Nephron (organoid): ENCODE measurements around the gene YBX1.
"Not testable (repeated sequence)": the region's sequence is repeated elsewhere in the genome, so short reads cannot be mapped to it uniquely, and the experiment has no call there.

Experiments used
- H3K27ac Mint-ChIP-seq, 3 experiments: 2 replicates each; pipeline ENCODE4 v1.8.0; 2020; ENCODE audit warnings: mixed read lengths in 3 of 3, mild to moderate bottlenecking in 2 of 3, moderate library complexity in 1 of 3
- H3K27me3 Mint-ChIP-seq: 2 replicates; pipeline ENCODE4 v1.8.0; 2021; ENCODE audit warnings: low read depth, mild to moderate bottlenecking, moderate library complexity, mixed read lengths
- H3K36me3 Mint-ChIP-seq: 2 replicates; pipeline ENCODE4 v1.8.0; 2020; ENCODE audit warnings: low read depth, mixed read lengths
- H3K4me1 Mint-ChIP-seq: 2 replicates; pipeline ENCODE4 v1.8.0; 2020; ENCODE audit warnings: mixed read lengths
- H3K4me3 Mint-ChIP-seq, 3 experiments: 2 replicates each; pipeline ENCODE4 v1.8.0; 2020; ENCODE audit warnings: mild to moderate bottlenecking in 3 of 3, mixed read lengths in 3 of 3, moderate library complexity in 2 of 3
- H3K9me3 Mint-ChIP-seq: 2 replicates; pipeline ENCODE4 v1.8.0; 2020; ENCODE audit warnings: mixed read lengths
- CTCF ChIP-seq, 3 experiments: fragments of 200-600 bp; sonication (generic); IDR thresholded peaks; one replicate each; pipeline ENCODE4 v1.5.0; 2021; ENCODE audit warnings: antibody characterized with exemption in 3 of 3; ENCODE audit not compliant: unreplicated experiment in 3 of 3

YBX1 gene

GRCh38 chr1:42723511-42723910 lies 41.3 kb downstream of the YBX1 start:
- Mint-ChIP-seq H3K36me3 (peaks cover 13% of the 10 kb centered on the region), H3K4me1 (no peaks in the 10 kb centered on the region), H3K27ac (no peak overlapping the region), H3K4me3 (no peak overlapping the region), H3K27me3 (peaks cover 4% of the 10 kb centered on the region), H3K9me3 (peaks cover 6% of the 10 kb centered on the region)
- TF ChIP-seq CTCF (IDR thresholded peaks at IDR 0.05; ENCODE audit: unreplicated experiment in 3 of 3), result no peak

- H3K27ac Mint-ChIP-seq, H3K9me3 Mint-ChIP-seq, H3K4me3 Mint-ChIP-seq, H3K36me3 Mint-ChIP-seq, H3K4me1 Mint-ChIP-seq, H3K27me3 Mint-ChIP-seq: not testable (repeated sequence)
Observed at GRCh38 chr1:42725820-42726219, 43.6 kb downstream of the YBX1 start.

GRCh38 chr1:42730002-42730401 lies 47.8 kb downstream of the YBX1 start:
- Mint-ChIP-seq H3K4me1 (no peaks in the 10 kb centered on the region), H3K27ac (no peak overlapping the region), H3K27me3 (peaks cover 3% of the 10 kb centered on the region), H3K4me3 (no peak overlapping the region), H3K36me3 (no peaks in the 10 kb centered on the region), H3K9me3 (no peaks in the 10 kb centered on the region)
- TF ChIP-seq CTCF (IDR thresholded peaks at IDR 0.05; ENCODE audit: unreplicated experiment in 3 of 3), result no peak

GRCh38 chr1:42730988-42731387 lies 48.8 kb downstream of the YBX1 start:
- no peak for TF ChIP-seq CTCF (IDR thresholded peaks at IDR 0.05; ENCODE audit: unreplicated experiment in 3 of 3)
- H3K4me1 Mint-ChIP-seq, result no peaks in the 10 kb centered on the region
- no peak overlapping the region for H3K27ac Mint-ChIP-seq
- no peaks in the 10 kb centered on the region for H3K36me3 Mint-ChIP-seq
- no peak overlapping the region for H3K4me3 Mint-ChIP-seq
- H3K27me3 Mint-ChIP-seq, result peaks cover 3% of the 10 kb centered on the region
- no peaks in the 10 kb centered on the region for H3K9me3 Mint-ChIP-seq

- Mint-ChIP-seq H3K27me3 (peaks cover 3% of the 10 kb centered on the region), H3K36me3 (no peaks in the 10 kb centered on the region), H3K9me3 (no peaks in the 10 kb centered on the region), H3K4me1 (no peaks in the 10 kb centered on the region), H3K27ac (peak overlapping the region in 1 of 3 experiments; percentile 4), H3K4me3 (no peak overlapping the region)
- TF ChIP-seq CTCF (IDR thresholded peaks at IDR 0.05; ENCODE audit: unreplicated experiment in 3 of 3), result no peak
Observed at GRCh38 chr1:42731585-42731984, 49.4 kb downstream of the YBX1 start.

- no peaks in the 10 kb centered on the region for H3K36me3 Mint-ChIP-seq
- no peak overlapping the region for H3K4me3 Mint-ChIP-seq
- no peaks in the 10 kb centered on the region for H3K9me3 Mint-ChIP-seq
- H3K27me3 Mint-ChIP-seq, result peaks cover 3% of the 10 kb centered on the region
- TF ChIP-seq CTCF (IDR thresholded peaks at IDR 0.05; ENCODE audit: unreplicated experiment in 3 of 3), result no peak
- peak overlapping the region in 2 of 3 experiments; percentile 4 to 51 for H3K27ac Mint-ChIP-seq
- no peaks in the 10 kb centered on the region for H3K4me1 Mint-ChIP-seq
Observed at GRCh38 chr1:42732126-42732680, 50.0 kb downstream of the YBX1 start.
